ENCODE measurements around the gene ATP5ME.
"Not testable (repeated sequence)": the region's sequence is repeated elsewhere in the genome, so short reads cannot be mapped to it uniquely, and the experiment has no call there.

The ATP5ME gene

DNA sequence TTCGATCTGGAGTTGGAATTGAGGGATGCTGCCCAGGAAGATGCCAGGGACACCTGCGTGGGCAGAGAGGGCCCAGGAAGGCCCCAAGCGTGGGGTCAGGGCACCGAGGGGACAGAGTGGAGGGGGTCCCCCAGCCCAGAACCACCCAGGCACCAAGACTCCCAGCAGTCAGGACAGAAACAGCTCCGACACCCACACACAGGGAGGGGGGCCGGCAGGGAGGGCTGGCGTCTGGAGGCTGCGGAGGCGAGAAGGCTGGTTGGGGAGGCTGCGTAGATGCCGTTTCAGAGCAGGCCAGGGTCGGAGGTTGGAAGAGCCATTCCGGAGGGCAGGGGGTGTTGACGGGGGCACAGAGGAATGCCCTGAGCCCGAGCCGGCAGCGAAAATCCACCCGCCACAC, 23.6 kb downstream of the ATP5ME start:
- H3K4me3 ChIP-seq (ENCODE audit: low read depth in 1 of 5, low read length in 5 of 5) = no peak overlapping the region
- peaks cover 14 to 54% (median 38%) of the 10 kb centered on the region in 5 donors for H3K27me3 ChIP-seq (ENCODE audit: control insufficient read depth in 5 of 5, insufficient read depth in 4 of 5, low read length in 5 of 5)
- H3K9ac ChIP-seq (ENCODE audit: low read length in 5 of 5) = no peak overlapping the region
- no peaks in the 10 kb centered on the region for H3K9me3 ChIP-seq (ENCODE audit: control insufficient read depth in 5 of 5, low read length in 5 of 5)
- H3K27ac ChIP-seq (ENCODE audit: low read depth, low read length) = no peak overlapping the region
- no peaks in the 10 kb centered on the region for H3K36me3 ChIP-seq (ENCODE audit: control insufficient read depth in 5 of 5, insufficient read depth in 5 of 5, low read length in 5 of 5)
- H3K4me1 ChIP-seq (ENCODE audit: control insufficient read depth in 5 of 5, insufficient read depth in 5 of 5, low read length in 5 of 5) = no peaks in the 10 kb centered on the region

DNA sequence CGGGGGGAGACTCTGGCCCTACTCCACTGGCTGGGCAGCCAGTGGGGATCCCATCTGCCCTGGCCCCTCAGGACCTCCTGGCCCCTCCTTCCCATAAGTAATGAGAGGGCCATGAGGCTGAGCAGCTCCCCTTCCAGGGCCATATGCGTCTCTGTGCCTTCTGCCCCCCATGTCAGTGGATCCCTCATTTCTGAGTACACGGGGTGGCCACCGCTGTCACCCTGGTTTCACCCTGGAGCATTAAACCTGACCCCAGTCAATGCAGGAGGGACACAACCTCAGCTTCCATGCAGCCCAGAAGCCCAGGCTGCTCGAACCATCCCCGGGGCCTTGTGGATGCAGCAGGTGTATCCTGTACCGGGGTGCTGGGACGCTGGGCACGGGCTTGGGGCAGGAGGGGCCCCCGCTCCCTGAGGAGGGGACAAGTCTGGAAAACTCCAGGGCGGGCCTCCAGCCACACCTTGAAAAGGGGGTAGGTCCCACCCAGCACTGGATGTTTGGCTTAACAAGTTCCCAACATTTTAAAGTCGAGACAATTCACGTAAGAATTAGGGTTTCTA, 24.2 kb downstream of the ATP5ME start:
- Histone ChIP-seq H3K27me3 (ENCODE audit: control insufficient read depth in 5 of 5, insufficient read depth in 4 of 5, low read length in 5 of 5) (peaks cover 14 to 48% (median 32%) of the 10 kb centered on the region in 5 donors), H3K4me1 (ENCODE audit: control insufficient read depth in 5 of 5, insufficient read depth in 5 of 5, low read length in 5 of 5) (no peaks in the 10 kb centered on the region), H3K9ac (ENCODE audit: low read length in 5 of 5) (no peak overlapping the region), H3K27ac (ENCODE audit: low read depth, low read length) (no peak overlapping the region), H3K9me3 (ENCODE audit: control insufficient read depth in 5 of 5, low read length in 5 of 5) (no peaks in the 10 kb centered on the region), H3K36me3 (ENCODE audit: control insufficient read depth in 5 of 5, insufficient read depth in 5 of 5, low read length in 5 of 5) (no peaks in the 10 kb centered on the region), H3K4me3 (ENCODE audit: low read depth in 1 of 5, low read length in 5 of 5) (no peak overlapping the region)

DNA sequence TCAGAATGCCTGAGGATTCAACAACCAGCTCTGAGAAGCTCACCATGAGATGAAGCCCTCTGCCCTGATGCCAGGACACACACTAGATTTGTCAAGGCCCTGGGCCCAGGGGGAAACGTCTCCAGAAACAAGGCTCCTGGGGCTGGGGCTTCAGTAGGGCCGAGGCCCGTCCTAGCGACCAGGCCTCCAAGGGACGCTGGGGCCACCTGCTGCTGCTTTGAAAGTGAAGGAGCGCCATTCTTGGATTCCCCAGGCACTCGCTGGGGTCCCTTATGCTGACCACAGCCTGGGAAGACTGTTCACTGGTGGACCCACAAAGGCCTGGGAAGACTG, 24.8 kb downstream of the ATP5ME start:
- no peaks in the 10 kb centered on the region for H3K9me3 ChIP-seq (ENCODE audit: control insufficient read depth in 5 of 5, low read length in 5 of 5)
- peaks cover 14 to 43% (median 32%) of the 10 kb centered on the region in 5 donors for H3K27me3 ChIP-seq (ENCODE audit: control insufficient read depth in 5 of 5, insufficient read depth in 4 of 5, low read length in 5 of 5)
- H3K27ac ChIP-seq (ENCODE audit: low read depth, low read length) = no peak overlapping the region
- no peaks in the 10 kb centered on the region for H3K4me1 ChIP-seq (ENCODE audit: control insufficient read depth in 5 of 5, insufficient read depth in 5 of 5, low read length in 5 of 5)
- no peak overlapping the region for H3K9ac ChIP-seq (ENCODE audit: low read length in 5 of 5)
- H3K36me3 ChIP-seq (ENCODE audit: control insufficient read depth in 5 of 5, insufficient read depth in 5 of 5, low read length in 5 of 5) = no peaks in the 10 kb centered on the region
- H3K4me3 ChIP-seq (ENCODE audit: low read depth in 1 of 5, low read length in 5 of 5) = no peak overlapping the region

DNA sequence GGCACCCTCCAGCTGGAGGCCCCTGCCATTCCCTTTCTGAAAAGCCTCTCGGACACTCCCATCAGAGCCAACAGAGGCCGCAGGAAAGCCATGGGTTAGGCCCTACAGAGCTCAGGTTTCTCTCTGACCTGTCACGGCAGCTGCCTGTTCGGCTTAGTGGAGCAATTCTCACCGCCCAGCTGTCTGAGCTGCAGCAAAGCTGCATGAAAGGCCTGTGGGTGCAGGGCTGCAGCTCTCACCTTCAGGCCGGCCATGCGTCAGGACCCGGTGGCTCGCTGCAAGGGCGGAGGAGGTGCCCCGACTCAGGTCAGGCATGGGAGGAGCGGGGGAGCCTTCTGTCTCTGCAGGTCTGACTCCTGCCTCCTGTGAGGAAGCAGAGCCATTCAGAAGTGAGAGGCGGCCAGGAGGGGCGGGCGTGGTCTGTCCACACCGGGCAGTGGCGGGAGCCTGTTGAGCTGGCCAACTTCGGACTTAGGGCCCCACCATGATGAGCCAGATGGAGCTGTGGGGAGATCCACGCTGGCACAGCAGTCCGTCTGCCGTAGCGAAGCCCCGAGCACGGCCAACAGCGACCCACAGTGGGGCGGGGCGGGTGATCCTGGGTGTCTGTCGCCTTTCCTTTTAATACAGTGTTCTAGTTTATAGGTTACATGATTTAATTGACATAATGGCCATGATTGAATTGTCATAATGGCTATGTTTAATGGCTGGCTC, 25.3 kb downstream of the ATP5ME start:
- Histone ChIP-seq H3K9me3 (ENCODE audit: control insufficient read depth in 5 of 5, low read length in 5 of 5) (peaks cover 0 to 2% (median 0%) of the 10 kb centered on the region in 5 donors), H3K27me3 (ENCODE audit: control insufficient read depth in 5 of 5, insufficient read depth in 4 of 5, low read length in 5 of 5) (peaks cover 14 to 39% (median 31%) of the 10 kb centered on the region in 5 donors), H3K4me3 (ENCODE audit: low read depth in 1 of 5, low read length in 5 of 5) (no peak overlapping the region), H3K36me3 (ENCODE audit: control insufficient read depth in 5 of 5, insufficient read depth in 5 of 5, low read length in 5 of 5) (no peaks in the 10 kb centered on the region), H3K27ac (ENCODE audit: low read depth, low read length) (no peak overlapping the region), H3K9ac (ENCODE audit: low read length in 5 of 5) (no peak overlapping the region), H3K4me1 (ENCODE audit: control insufficient read depth in 5 of 5, insufficient read depth in 5 of 5, low read length in 5 of 5) (no peaks in the 10 kb centered on the region)

DNA sequence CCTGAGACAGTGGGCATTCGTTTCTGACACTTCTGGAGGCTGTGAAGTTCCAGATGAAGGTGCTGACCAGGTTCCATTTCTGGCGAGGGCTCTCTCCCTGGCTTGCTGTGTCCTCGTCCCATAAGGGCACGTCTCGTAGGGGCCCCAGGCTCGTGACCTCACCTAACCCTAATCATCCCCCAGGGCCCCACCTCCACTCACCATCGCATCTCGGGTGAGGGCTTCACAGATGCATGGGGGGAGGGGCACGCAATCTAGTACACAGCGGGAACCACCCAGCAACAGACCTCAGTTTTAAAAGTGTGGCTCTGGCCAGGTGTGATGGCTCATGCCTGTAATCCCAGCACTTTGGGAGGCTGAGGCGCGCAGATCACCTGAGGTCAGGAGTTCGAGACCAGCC, 26.6 kb downstream of the ATP5ME start:
- Histone ChIP-seq H3K27ac (ENCODE audit: low read depth, low read length) (no peak overlapping the region), H3K4me1 (ENCODE audit: control insufficient read depth in 5 of 5, insufficient read depth in 5 of 5, low read length in 5 of 5) (no peaks in the 10 kb centered on the region), H3K36me3 (ENCODE audit: control insufficient read depth in 5 of 5, insufficient read depth in 5 of 5, low read length in 5 of 5) (no peaks in the 10 kb centered on the region), H3K9ac (ENCODE audit: low read length in 5 of 5) (no peak overlapping the region), H3K9me3 (ENCODE audit: control insufficient read depth in 5 of 5, low read length in 5 of 5) (peaks cover 0 to 2% (median 0%) of the 10 kb centered on the region in 5 donors), H3K27me3 (ENCODE audit: control insufficient read depth in 5 of 5, insufficient read depth in 4 of 5, low read length in 5 of 5) (peaks cover 14 to 37% (median 29%) of the 10 kb centered on the region in 5 donors), H3K4me3 (ENCODE audit: low read depth in 1 of 5, low read length in 5 of 5) (no peak overlapping the region)

DNA sequence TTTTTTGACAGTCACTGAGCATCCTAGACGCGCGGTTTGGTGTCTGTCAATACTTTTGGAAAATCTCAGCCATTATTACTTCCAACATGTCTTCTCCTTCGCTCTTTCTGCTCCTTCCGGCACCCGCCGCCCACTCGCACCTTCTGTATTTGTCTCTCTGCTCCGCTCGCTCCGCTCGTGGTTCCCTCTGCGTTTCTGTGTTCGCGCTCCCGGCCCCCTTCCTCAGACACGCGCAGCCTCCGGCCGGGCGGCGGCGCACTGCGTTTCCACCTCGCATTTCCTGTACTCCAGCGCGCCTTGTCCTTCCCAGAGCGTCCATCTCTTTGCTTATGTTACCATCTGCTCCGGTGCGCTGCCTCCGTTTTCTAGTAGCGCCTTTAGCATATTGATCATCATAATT, 27.6 kb downstream of the ATP5ME start:
- Histone ChIP-seq H3K36me3 (ENCODE audit: control insufficient read depth in 5 of 5, insufficient read depth in 5 of 5, low read length in 5 of 5) (no peaks in the 10 kb centered on the region), H3K9me3 (ENCODE audit: control insufficient read depth in 5 of 5, low read length in 5 of 5) (peaks cover 0 to 10% (median under 1%) of the 10 kb centered on the region in 5 donors), H3K4me1 (ENCODE audit: control insufficient read depth in 5 of 5, insufficient read depth in 5 of 5, low read length in 5 of 5) (no peaks in the 10 kb centered on the region), H3K27me3 (ENCODE audit: control insufficient read depth in 5 of 5, insufficient read depth in 4 of 5, low read length in 5 of 5) (peaks cover 14 to 31% (median 28%) of the 10 kb centered on the region in 5 donors), H3K4me3 (ENCODE audit: low read depth in 1 of 5, low read length in 5 of 5) (no peak overlapping the region), H3K9ac (ENCODE audit: low read length in 5 of 5) (no peak overlapping the region), H3K27ac (ENCODE audit: low read depth, low read length) (no peak overlapping the region)

DNA sequence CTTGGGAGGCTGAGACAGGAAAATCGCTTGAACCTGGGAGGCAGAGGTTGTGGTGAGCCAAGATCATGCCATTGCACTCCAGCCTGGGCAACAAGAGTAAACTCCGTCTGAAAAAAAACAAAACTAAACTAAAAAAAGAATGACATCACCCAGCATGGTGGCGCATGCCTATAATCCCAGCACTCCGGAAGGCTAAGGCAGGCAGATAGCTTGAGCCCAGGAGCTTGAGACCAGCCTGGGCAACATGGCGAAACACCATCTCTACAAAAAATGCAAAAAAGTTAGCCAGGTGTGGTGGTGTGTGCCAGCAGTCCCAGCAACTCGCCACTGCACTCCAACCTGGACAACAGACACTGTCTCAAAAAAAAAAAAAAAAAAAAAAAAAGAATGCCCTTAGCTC, 31.7 kb downstream of the ATP5ME start:
- not testable (repeated sequence) for H3K36me3 ChIP-seq (ENCODE audit: control insufficient read depth in 5 of 5, insufficient read depth in 5 of 5, low read length in 5 of 5); H3K27me3 ChIP-seq (ENCODE audit: control insufficient read depth in 5 of 5, insufficient read depth in 4 of 5, low read length in 5 of 5); H3K9ac ChIP-seq (ENCODE audit: low read length in 5 of 5); H3K27ac ChIP-seq (ENCODE audit: low read depth, low read length); H3K4me3 ChIP-seq (ENCODE audit: low read depth in 1 of 5, low read length in 5 of 5); H3K4me1 ChIP-seq (ENCODE audit: control insufficient read depth in 5 of 5, insufficient read depth in 5 of 5, low read length in 5 of 5)
- peaks cover 0 to 13% (median 2%) of the 10 kb centered on the region in 5 donors for H3K9me3 ChIP-seq (ENCODE audit: control insufficient read depth in 5 of 5, low read length in 5 of 5)

DNA sequence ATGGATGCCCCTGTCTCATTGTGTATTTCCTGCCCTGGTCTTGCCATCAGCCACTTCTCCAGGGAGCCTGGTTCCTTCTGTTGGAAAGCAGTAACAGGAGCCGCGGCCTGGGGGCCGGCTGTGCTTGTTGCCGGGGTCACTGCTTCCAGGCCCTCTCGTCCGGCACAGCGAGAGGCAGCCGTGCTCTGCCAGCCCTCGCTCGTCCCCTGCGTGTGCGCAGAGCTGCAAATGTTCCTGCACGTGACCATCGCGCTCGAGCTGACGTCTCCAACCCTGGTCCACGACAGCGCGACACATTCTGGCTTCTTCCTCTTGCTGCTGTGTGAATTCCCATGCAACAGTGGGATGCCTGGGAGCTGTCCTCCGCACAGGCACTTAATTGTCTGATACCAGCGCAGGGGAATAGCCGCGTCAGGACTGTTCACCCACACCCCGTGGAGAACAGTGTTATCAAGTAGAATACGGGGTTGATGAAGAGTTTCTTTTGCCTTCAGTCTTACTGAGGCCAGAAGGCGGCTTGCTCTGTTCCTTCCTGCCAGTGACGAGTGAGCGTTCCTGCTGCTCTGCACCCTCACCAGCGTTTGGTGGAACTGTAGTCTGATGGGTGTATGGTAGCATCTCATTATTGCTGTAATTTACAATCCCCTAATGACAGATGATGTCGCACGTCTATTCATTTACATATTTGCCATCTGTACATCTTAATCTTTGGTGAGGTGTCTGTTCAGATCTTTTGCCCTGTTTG, 36.4 kb downstream of the ATP5ME start:
- H3K36me3 ChIP-seq (ENCODE audit: control insufficient read depth in 5 of 5, insufficient read depth in 5 of 5, low read length in 5 of 5) = no peaks in the 10 kb centered on the region
- H3K27me3 ChIP-seq (ENCODE audit: control insufficient read depth in 5 of 5, insufficient read depth in 4 of 5, low read length in 5 of 5) = peaks cover 3 to 17% (median 9%) of the 10 kb centered on the region in 5 donors
- no peaks in the 10 kb centered on the region for H3K4me1 ChIP-seq (ENCODE audit: control insufficient read depth in 5 of 5, insufficient read depth in 5 of 5, low read length in 5 of 5)
- peaks cover 0 to 18% (median 6%) of the 10 kb centered on the region in 5 donors for H3K9me3 ChIP-seq (ENCODE audit: control insufficient read depth in 5 of 5, low read length in 5 of 5)
- H3K4me3 ChIP-seq (ENCODE audit: low read depth in 1 of 5, low read length in 5 of 5) = no peak overlapping the region
- no peak overlapping the region for H3K27ac ChIP-seq (ENCODE audit: low read depth, low read length)
- H3K9ac ChIP-seq (ENCODE audit: low read length in 5 of 5) = no peak overlapping the region

DNA sequence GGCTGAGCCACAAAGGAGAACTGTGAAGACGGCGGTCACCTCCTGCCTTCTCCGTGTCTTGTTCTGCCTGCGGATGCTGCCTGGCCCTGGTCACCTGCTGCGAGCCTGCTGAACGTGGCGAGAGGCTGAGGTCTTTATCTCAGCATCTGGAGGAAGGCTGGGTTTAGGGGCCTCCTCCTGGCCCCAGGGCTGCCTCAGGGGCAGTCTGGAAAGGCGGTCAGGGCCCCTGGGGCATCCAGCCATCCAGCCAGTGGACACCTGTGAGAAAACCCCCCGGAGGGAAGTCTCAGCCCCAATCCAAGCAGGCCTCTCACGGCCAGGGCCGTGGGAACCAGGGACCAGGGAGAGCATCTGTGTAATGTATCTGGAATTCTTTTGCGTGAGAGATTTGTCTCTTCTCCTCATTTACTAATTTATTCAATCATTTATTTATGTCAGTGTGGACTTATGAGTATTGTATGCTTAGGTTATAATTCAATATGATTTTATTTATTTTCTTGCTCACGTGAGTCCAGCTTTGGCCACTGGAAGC, 37.4 kb downstream of the ATP5ME start:
- H3K4me1 ChIP-seq (ENCODE audit: control insufficient read depth in 5 of 5, insufficient read depth in 5 of 5, low read length in 5 of 5) = no peaks in the 10 kb centered on the region
- H3K27ac ChIP-seq (ENCODE audit: low read depth, low read length) = no peak overlapping the region
- H3K4me3 ChIP-seq (ENCODE audit: low read depth in 1 of 5, low read length in 5 of 5) = no peak overlapping the region
- peaks cover 4 to 20% (median 14%) of the 10 kb centered on the region in 5 donors for H3K9me3 ChIP-seq (ENCODE audit: control insufficient read depth in 5 of 5, low read length in 5 of 5)
- peaks cover 3 to 17% (median 9%) of the 10 kb centered on the region in 5 donors for H3K27me3 ChIP-seq (ENCODE audit: control insufficient read depth in 5 of 5, insufficient read depth in 4 of 5, low read length in 5 of 5)
- H3K9ac ChIP-seq (ENCODE audit: low read length in 5 of 5) = no peak overlapping the region
- H3K36me3 ChIP-seq (ENCODE audit: control insufficient read depth in 5 of 5, insufficient read depth in 5 of 5, low read length in 5 of 5) = no peaks in the 10 kb centered on the region

All from subcutaneous abdominal adipose tissue (tissue), 5 donors.